HG02610 (cell line): ENCODE data around the gene WDR43.
"Not testable (repeated sequence)": the region's sequence is repeated elsewhere in the genome, so short reads cannot be mapped to it uniquely, and the experiment has no call there.

Experiments used
- ATAC-seq: cut with Tn5 transposase; IDR thresholded peaks from one replicate; pipeline ENCODE4 v1.9.1; 2021; ENCODE audit warnings: mild to moderate bottlenecking, moderate library complexity; ENCODE audit not compliant: unreplicated experiment

WDR43 gene

GRCh38 chr2:28960401-28960800, 65.9 kb downstream of the WDR43 start:
- ATAC-seq = no peak

- ATAC-seq = no peak
Measured at GRCh38 chr2:28962505-28962904, 68.0 kb downstream of the WDR43 start.

GRCh38 chr2:28970464-28971160, 76.1 kb downstream of the WDR43 start:
- no peak for ATAC-seq

GRCh38 chr2:28972778-28973335, 78.4 kb downstream of the WDR43 start:
- no peak for ATAC-seq

GRCh38 chr2:28974252-28974651, 79.8 kb downstream of the WDR43 start:
- ATAC-seq = no peak

GRCh38 chr2:28975671-28976070, 81.2 kb downstream of the WDR43 start:
- no peak for ATAC-seq

GRCh38 chr2:28976584-28976983, 82.1 kb downstream of the WDR43 start:
- ATAC-seq = no peak

GRCh38 chr2:28977176-28977875, 82.9 kb downstream of the WDR43 start:
- ATAC-seq = no peak

- ATAC-seq = not testable (repeated sequence)
Measured at GRCh38 chr2:28978001-28978400, 83.5 kb downstream of the WDR43 start.

GRCh38 chr2:28978606-28979005, 84.1 kb downstream of the WDR43 start:
- no peak for ATAC-seq

GRCh38 chr2:28979041-28979440, 84.6 kb downstream of the WDR43 start:
- no peak for ATAC-seq

- no peak for ATAC-seq
Measured at GRCh38 chr2:28979576-28980366, 85.3 kb downstream of the WDR43 start.

GRCh38 chr2:28980368-28981015, 86.0 kb downstream of the WDR43 start:
- ATAC-seq = no peak

GRCh38 chr2:28981016-28981441, 86.6 kb downstream of the WDR43 start, which contains the start of gene TOGARAM2:
TSS of gene TOGARAM2 (plus strand) at chr2:28981298. CDS start at chr2:28994835, 13,537 bp downstream.
- ATAC-seq = no peak

GRCh38 chr2:28981620-28982376, 87.3 kb downstream of the WDR43 start:
- no peak for ATAC-seq

GRCh38 chr2:28982381-28982950, 88.0 kb downstream of the WDR43 start:
- ATAC-seq = no peak

- ATAC-seq = no peak
Measured at GRCh38 chr2:28986429-28986828, 92.0 kb downstream of the WDR43 start.

GRCh38 chr2:28989973-28990372, 95.5 kb downstream of the WDR43 start:
- ATAC-seq = no peak

- ATAC-seq = no peak
Measured at GRCh38 chr2:28990445-28990844, 96.0 kb downstream of the WDR43 start.

- ATAC-seq = no peak
Measured at GRCh38 chr2:28991021-28991420, 96.6 kb downstream of the WDR43 start.
